ENCODE data around the gene CNN1. TPM values are rescaled to one million over a fixed set of nuclear protein-coding genes. Genes with fewer than 3 reads are reported as not detected.
"Not testable (repeated sequence)": the region's sequence is repeated elsewhere in the genome, so short reads cannot be mapped to it uniquely, and the experiment has no call there.

Gene CNN1
- total RNA-seq, 1 experiment from 2014 or later = 0.54 TPM

GRCh38 chr19:11564082-11564807 is 25.6 kb downstream of the CNN1 start:
- H3K27me3 ChIP-seq (replicated peaks; ENCODE audit: control insufficient read depth, insufficient read depth, low read length); H3K9me3 Mint-ChIP-seq (ENCODE audit: unreplicated experiment); H3K9me3 ChIP-seq; H3K4me3 Mint-ChIP-seq (ENCODE audit: unreplicated experiment); BruUV-seq (replicated peaks); H3K27me3 Mint-ChIP-seq (ENCODE audit: insufficient read depth, unreplicated experiment); H3K4me1 Mint-ChIP-seq (ENCODE audit: low read depth, unreplicated experiment); intact Hi-C loops (cut with micrococcal nuclease; ENCODE audit: unreplicated experiment); H3K4me1 ChIP-seq; H3K4me3 ChIP-seq (ENCODE audit: low read depth, low read length); CTCF ChIA-PET; H3K36me3 ChIP-seq (ENCODE audit: control insufficient read depth, insufficient read depth, low read length); H3K36me3 Mint-ChIP-seq (ENCODE audit: insufficient read depth, unreplicated experiment); DNase-seq; POLR2A ChIA-PET; H3K27ac Mint-ChIP-seq (ENCODE audit: unreplicated experiment): not testable (repeated sequence)

GRCh38 chr19:11565649-11565980 is 27.0 kb downstream of the CNN1 start:
- DNase-seq; H3K9me3 Mint-ChIP-seq (ENCODE audit: unreplicated experiment); H3K27me3 Mint-ChIP-seq (ENCODE audit: insufficient read depth, unreplicated experiment); intact Hi-C loops (cut with micrococcal nuclease; ENCODE audit: unreplicated experiment); H3K4me1 Mint-ChIP-seq (ENCODE audit: low read depth, unreplicated experiment); H3K27ac Mint-ChIP-seq (ENCODE audit: unreplicated experiment); H3K36me3 Mint-ChIP-seq (ENCODE audit: insufficient read depth, unreplicated experiment); H3K4me1 ChIP-seq; H3K27me3 ChIP-seq (replicated peaks; ENCODE audit: control insufficient read depth, insufficient read depth, low read length); H3K9me3 ChIP-seq; BruUV-seq (replicated peaks); H3K4me3 ChIP-seq (ENCODE audit: low read depth, low read length); H3K36me3 ChIP-seq (ENCODE audit: control insufficient read depth, insufficient read depth, low read length); H3K4me3 Mint-ChIP-seq (ENCODE audit: unreplicated experiment): not testable (repeated sequence)
- ChIA-PET POLR2A (interaction anchor here (0.7 kb wide), 1 partner anchor 195 kb away, joined by 3 read pairs; no protein-coding TSS in a partner anchor), CTCF (interaction anchor here (0.8 kb wide), 1 partner anchor 36 kb away, joined by 5 read pairs; the partner anchor contains the start of gene ECSIT)

DNA sequence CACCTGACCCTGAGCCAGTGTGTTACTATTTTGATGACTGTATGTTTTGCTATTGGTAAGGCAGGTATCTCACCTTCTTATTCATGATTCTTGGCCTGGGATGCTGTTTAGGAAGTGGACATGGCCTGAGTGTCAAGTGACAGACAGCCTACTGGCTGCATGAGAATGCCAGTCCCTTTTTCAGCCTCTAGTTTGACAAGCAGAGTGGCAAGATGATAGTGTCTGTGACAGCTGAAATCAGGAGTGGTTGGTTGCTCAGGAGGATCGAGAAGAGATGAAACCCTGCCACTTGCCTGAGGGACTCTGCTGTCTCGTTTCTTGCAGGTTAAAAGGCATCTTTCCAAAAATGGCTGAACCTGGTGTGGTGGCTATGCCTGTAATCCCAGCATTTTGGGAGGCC is 27.5 kb downstream of the CNN1 start:
- Mint-ChIP-seq H3K27ac (ENCODE audit: unreplicated experiment) (no peak overlapping the region), H3K9me3 (ENCODE audit: unreplicated experiment) (no peaks in the 10 kb centered on the region), H3K36me3 (ENCODE audit: insufficient read depth, unreplicated experiment) (peaks cover 5% of the 10 kb centered on the region), H3K4me1 (ENCODE audit: low read depth, unreplicated experiment) (no peaks in the 10 kb centered on the region), H3K27me3 (ENCODE audit: insufficient read depth, unreplicated experiment) (no peaks in the 10 kb centered on the region), H3K4me3 (ENCODE audit: unreplicated experiment) (no peak overlapping the region)
- no peaks in the 10 kb centered on the region for H3K27me3 ChIP-seq (replicated peaks; ENCODE audit: control insufficient read depth, insufficient read depth, low read length)
- POLR2A ChIA-PET = interaction anchor here (0.7 kb wide), 1 partner anchor 195 kb away, joined by 3 read pairs; no protein-coding TSS in a partner anchor
- CTCF ChIA-PET = interaction anchor here (0.8 kb wide), 1 partner anchor 37 kb away, joined by 5 read pairs; the partner anchor contains the start of gene ECSIT
- no peaks in the 10 kb centered on the region for H3K36me3 ChIP-seq (ENCODE audit: control insufficient read depth, insufficient read depth, low read length)
- H3K4me1 ChIP-seq = no peaks in the 10 kb centered on the region
- TF ChIP-seq, protein P1, sequence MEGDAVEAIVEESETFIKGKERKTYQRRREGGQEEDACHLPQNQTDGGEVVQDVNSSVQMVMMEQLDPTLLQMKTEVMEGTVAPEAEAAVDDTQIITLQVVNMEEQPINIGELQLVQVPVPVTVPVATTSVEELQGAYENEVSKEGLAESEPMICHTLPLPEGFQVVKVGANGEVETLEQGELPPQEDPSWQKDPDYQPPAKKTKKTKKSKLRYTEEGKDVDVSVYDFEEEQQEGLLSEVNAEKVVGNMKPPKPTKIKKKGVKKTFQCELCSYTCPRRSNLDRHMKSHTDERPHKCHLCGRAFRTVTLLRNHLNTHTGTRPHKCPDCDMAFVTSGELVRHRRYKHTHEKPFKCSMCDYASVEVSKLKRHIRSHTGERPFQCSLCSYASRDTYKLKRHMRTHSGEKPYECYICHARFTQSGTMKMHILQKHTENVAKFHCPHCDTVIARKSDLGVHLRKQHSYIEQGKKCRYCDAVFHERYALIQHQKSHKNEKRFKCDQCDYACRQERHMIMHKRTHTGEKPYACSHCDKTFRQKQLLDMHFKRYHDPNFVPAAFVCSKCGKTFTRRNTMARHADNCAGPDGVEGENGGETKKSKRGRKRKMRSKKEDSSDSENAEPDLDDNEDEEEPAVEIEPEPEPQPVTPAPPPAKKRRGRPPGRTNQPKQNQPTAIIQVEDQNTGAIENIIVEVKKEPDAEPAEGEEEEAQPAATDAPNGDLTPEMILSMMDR (IDR thresholded peaks at IDR 0.05; ENCODE audit: insufficient read depth in 1 of 2, low read depth in 1 of 2, low read length in 1 of 2, severe bottlenecking in 1 of 2, unreplicated experiment in 1 of 2) = no peak
- DNase-seq = no peak
- intact Hi-C loops (cut with micrococcal nuclease; ENCODE audit: unreplicated experiment) = no loop called here
- no peaks in the 10 kb centered on the region for H3K9me3 ChIP-seq
- H3K4me3 ChIP-seq (ENCODE audit: low read depth, low read length) = no peak overlapping the region
- BruUV-seq (replicated peaks) = no TSS peak

GRCh38 chr19:11570039-11570462 is 31.4 kb downstream of the CNN1 start:
- no peaks in the 10 kb centered on the region for H3K4me1 Mint-ChIP-seq (ENCODE audit: low read depth, unreplicated experiment)
- DNase-seq = no peak
- no peaks in the 10 kb centered on the region for H3K9me3 ChIP-seq
- H3K4me1 ChIP-seq = no peaks in the 10 kb centered on the region
- no peak overlapping the region for H3K4me3 ChIP-seq (ENCODE audit: low read depth, low read length)
- H3K36me3 Mint-ChIP-seq (ENCODE audit: insufficient read depth, unreplicated experiment) = no peaks in the 10 kb centered on the region
- no peaks in the 10 kb centered on the region for H3K9me3 Mint-ChIP-seq (ENCODE audit: unreplicated experiment)
- no peak overlapping the region for H3K4me3 Mint-ChIP-seq (ENCODE audit: unreplicated experiment)
- ChIA-PET POLR2A (no interaction called here), CTCF (no interaction called here)
- no peaks in the 10 kb centered on the region for H3K36me3 ChIP-seq (ENCODE audit: control insufficient read depth, insufficient read depth, low read length)
- no peak overlapping the region for H3K27ac Mint-ChIP-seq (ENCODE audit: unreplicated experiment)
- BruUV-seq (replicated peaks) = no TSS peak
- H3K27me3 ChIP-seq (replicated peaks; ENCODE audit: control insufficient read depth, insufficient read depth, low read length) = no peaks in the 10 kb centered on the region
- intact Hi-C loops (cut with micrococcal nuclease; ENCODE audit: unreplicated experiment) = no loop called here
- H3K27me3 Mint-ChIP-seq (ENCODE audit: insufficient read depth, unreplicated experiment) = no peaks in the 10 kb centered on the region
- TF ChIP-seq, protein P1 (IDR thresholded peaks at IDR 0.05; ENCODE audit: insufficient read depth in 1 of 2, low read depth in 1 of 2, low read length in 1 of 2, severe bottlenecking in 1 of 2, unreplicated experiment in 1 of 2) = no peak

DNA sequence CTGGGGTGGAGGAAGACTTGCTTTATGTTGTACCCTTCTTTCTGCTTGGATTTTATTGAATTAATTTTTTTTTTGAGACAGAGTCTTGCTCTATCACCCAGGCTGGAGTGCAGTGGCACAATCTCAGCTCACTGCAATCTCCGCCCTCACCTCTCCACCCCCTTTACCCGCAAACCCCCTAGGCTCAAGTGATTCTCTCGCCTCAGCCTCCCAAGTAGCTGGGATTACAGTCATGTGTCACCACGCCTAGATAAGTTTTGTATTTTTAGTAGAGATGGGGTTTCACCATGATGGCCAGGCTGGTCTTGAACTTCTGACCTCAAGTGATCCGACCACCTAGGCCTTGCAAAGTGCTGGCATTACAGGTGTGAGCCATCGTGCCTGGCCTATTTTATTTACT is 34.7 kb downstream of the CNN1 start:
- H3K4me3 Mint-ChIP-seq (ENCODE audit: unreplicated experiment); BruUV-seq (replicated peaks); H3K27me3 ChIP-seq (replicated peaks; ENCODE audit: control insufficient read depth, insufficient read depth, low read length); H3K27me3 Mint-ChIP-seq (ENCODE audit: insufficient read depth, unreplicated experiment); POLR2A ChIA-PET; H3K9me3 ChIP-seq; H3K27ac Mint-ChIP-seq (ENCODE audit: unreplicated experiment); H3K36me3 ChIP-seq (ENCODE audit: control insufficient read depth, insufficient read depth, low read length); H3K9me3 Mint-ChIP-seq (ENCODE audit: unreplicated experiment); H3K4me3 ChIP-seq (ENCODE audit: low read depth, low read length); H3K36me3 Mint-ChIP-seq (ENCODE audit: insufficient read depth, unreplicated experiment); H3K4me1 ChIP-seq; DNase-seq; H3K4me1 Mint-ChIP-seq (ENCODE audit: low read depth, unreplicated experiment); intact Hi-C loops (cut with micrococcal nuclease; ENCODE audit: unreplicated experiment); CTCF ChIA-PET: not testable (repeated sequence)

- H3K9me3 ChIP-seq; H3K27me3 ChIP-seq (replicated peaks; ENCODE audit: control insufficient read depth, insufficient read depth, low read length); H3K36me3 ChIP-seq (ENCODE audit: control insufficient read depth, insufficient read depth, low read length); BruUV-seq (replicated peaks); CTCF ChIA-PET; H3K4me1 Mint-ChIP-seq (ENCODE audit: low read depth, unreplicated experiment); POLR2A ChIA-PET; H3K36me3 Mint-ChIP-seq (ENCODE audit: insufficient read depth, unreplicated experiment); H3K4me3 ChIP-seq (ENCODE audit: low read depth, low read length); H3K4me3 Mint-ChIP-seq (ENCODE audit: unreplicated experiment); H3K4me1 ChIP-seq; DNase-seq; intact Hi-C loops (cut with micrococcal nuclease; ENCODE audit: unreplicated experiment); H3K9me3 Mint-ChIP-seq (ENCODE audit: unreplicated experiment); H3K27ac Mint-ChIP-seq (ENCODE audit: unreplicated experiment); H3K27me3 Mint-ChIP-seq (ENCODE audit: insufficient read depth, unreplicated experiment): not testable (repeated sequence)
Measured at GRCh38 chr19:11573763-11574162, 35.1 kb downstream of the CNN1 start.

Data from Caco-2 (cell line).